Measurements from ENCODE around the gene KRTAP4-8.
"Not testable (repeated sequence)": the region's sequence is repeated elsewhere in the genome, so short reads cannot be mapped to it uniquely, and the experiment has no call there.

Gene KRTAP4-8

GRCh38 chr17:41104386-41105038 lies 6.6 kb upstream of the KRTAP4-8 start:
- not testable (repeated sequence) for H2AFZ ChIP-seq (ENCODE audit: low read depth, low read length); H3K79me2 ChIP-seq (ENCODE audit: insufficient read depth, low read length)

DNA sequence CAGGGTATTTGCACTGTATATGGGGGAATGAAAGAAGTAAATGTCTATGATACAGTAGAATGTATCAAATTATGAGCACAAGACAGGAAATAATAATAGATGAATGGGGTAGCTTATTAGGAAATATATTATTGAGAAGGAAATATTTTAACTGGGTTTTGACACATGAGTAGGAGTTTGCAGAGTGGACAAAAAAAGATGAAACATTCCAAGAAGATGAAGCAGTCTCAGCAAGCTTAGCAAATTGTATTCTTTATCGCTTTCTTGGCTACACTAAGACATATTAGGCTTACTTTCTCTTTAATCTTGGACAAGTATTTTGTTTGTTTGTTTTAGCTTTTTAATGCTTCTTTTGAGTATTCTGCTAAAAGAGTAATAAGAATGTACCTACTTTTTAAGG lies 6.0 kb upstream of the KRTAP4-8 start:
- H2AFZ ChIP-seq (ENCODE audit: low read depth, low read length), result no peak overlapping the region
- no peaks in the 10 kb centered on the region for H3K36me3 ChIP-seq (ENCODE audit: insufficient read depth, low read length)
- H3K27ac ChIP-seq (ENCODE audit: low read length), result no peak overlapping the region
- H3K4me1 ChIP-seq (ENCODE audit: insufficient read depth, low read length), result no peaks in the 10 kb centered on the region
- no peak overlapping the region for H3K4me2 ChIP-seq (ENCODE audit: insufficient read depth, low read length)
- H3K27me3 ChIP-seq (ENCODE audit: insufficient read depth, low read length, poor library complexity), result no peaks in the 10 kb centered on the region
- H4K20me1 ChIP-seq (ENCODE audit: insufficient read depth, low read length), result no peaks in the 10 kb centered on the region
- H3K9ac ChIP-seq (ENCODE audit: low read depth, low read length), result no peak overlapping the region
- no peaks in the 10 kb centered on the region for H3K9me3 ChIP-seq (ENCODE audit: insufficient read depth, low read length, severe bottlenecking)
- DNase-seq (no peak), ATAC-seq (ENCODE audit: insufficient read depth, low read depth) (no peak)
- no peak overlapping the region for H3K4me3 ChIP-seq (ENCODE audit: low read depth in 1 of 2, low read length in 2 of 2)
- TF ChIP-seq EZH2 (IDR thresholded peaks at IDR 0.05; ENCODE audit: borderline replicate concordance, low read depth, low read length, severe bottlenecking) (no peak), CTCF (IDR thresholded peaks at IDR 0.05; ENCODE audit: borderline replicate concordance, extremely low read depth, low read length, poor library complexity, severe bottlenecking) (no peak)
- no peaks in the 10 kb centered on the region for H3K79me2 ChIP-seq (ENCODE audit: insufficient read depth, low read length)

More at GRCh38 chr17:41104386-41105038, 6.6 kb upstream of the KRTAP4-8 start:
- not testable (repeated sequence) for H4K20me1 ChIP-seq (ENCODE audit: insufficient read depth, low read length); H3K4me3 ChIP-seq (ENCODE audit: low read depth in 1 of 2, low read length in 2 of 2); H3K4me1 ChIP-seq (ENCODE audit: insufficient read depth, low read length); H3K27ac ChIP-seq (ENCODE audit: low read length); H3K4me2 ChIP-seq (ENCODE audit: insufficient read depth, low read length); H3K9me3 ChIP-seq (ENCODE audit: insufficient read depth, low read length, severe bottlenecking); H3K9ac ChIP-seq (ENCODE audit: low read depth, low read length); H3K36me3 ChIP-seq (ENCODE audit: insufficient read depth, low read length); ATAC-seq (ENCODE audit: insufficient read depth, low read depth); DNase-seq; H3K27me3 ChIP-seq (ENCODE audit: insufficient read depth, low read length, poor library complexity)

GRCh38 chr17:41101586-41102259 lies 3.8 kb upstream of the KRTAP4-8 start, which contains the start of gene KRTAP4-16:
Gene KRTAP4-16 (minus strand): TSS chr17:41102209. CDS start chr17:41102209, 0 bp downstream.
- Histone ChIP-seq H3K79me2 (ENCODE audit: insufficient read depth, low read length) (no peaks in the 10 kb centered on the region), H3K4me2 (ENCODE audit: insufficient read depth, low read length) (no peak within 1 kb of the TSS), H3K4me1 (ENCODE audit: insufficient read depth, low read length) (no peaks in the 10 kb centered on the region), H3K4me3 (ENCODE audit: low read depth in 1 of 2, low read length in 2 of 2) (no peak within 1 kb of the TSS), H3K27ac (ENCODE audit: low read length) (no peak within 1 kb of the TSS), H3K9ac (ENCODE audit: low read depth, low read length) (no peak within 1 kb of the TSS), H3K27me3 (ENCODE audit: insufficient read depth, low read length, poor library complexity) (no peaks in the 10 kb centered on the region), H3K36me3 (ENCODE audit: insufficient read depth, low read length) (no peaks in the 10 kb centered on the region), H4K20me1 (ENCODE audit: insufficient read depth, low read length) (no peaks in the 10 kb centered on the region), H3K9me3 (ENCODE audit: insufficient read depth, low read length, severe bottlenecking) (no peaks in the 10 kb centered on the region), H2AFZ (ENCODE audit: low read depth, low read length) (no peak within 1 kb of the TSS)
- ATAC-seq (ENCODE audit: insufficient read depth, low read depth), result no peak
- no peak for DNase-seq
- TF ChIP-seq EZH2 (IDR thresholded peaks at IDR 0.05; ENCODE audit: borderline replicate concordance, low read depth, low read length, severe bottlenecking) (no peak), CTCF (IDR thresholded peaks at IDR 0.05; ENCODE audit: borderline replicate concordance, extremely low read depth, low read length, poor library complexity, severe bottlenecking) (no peak)

DNA sequence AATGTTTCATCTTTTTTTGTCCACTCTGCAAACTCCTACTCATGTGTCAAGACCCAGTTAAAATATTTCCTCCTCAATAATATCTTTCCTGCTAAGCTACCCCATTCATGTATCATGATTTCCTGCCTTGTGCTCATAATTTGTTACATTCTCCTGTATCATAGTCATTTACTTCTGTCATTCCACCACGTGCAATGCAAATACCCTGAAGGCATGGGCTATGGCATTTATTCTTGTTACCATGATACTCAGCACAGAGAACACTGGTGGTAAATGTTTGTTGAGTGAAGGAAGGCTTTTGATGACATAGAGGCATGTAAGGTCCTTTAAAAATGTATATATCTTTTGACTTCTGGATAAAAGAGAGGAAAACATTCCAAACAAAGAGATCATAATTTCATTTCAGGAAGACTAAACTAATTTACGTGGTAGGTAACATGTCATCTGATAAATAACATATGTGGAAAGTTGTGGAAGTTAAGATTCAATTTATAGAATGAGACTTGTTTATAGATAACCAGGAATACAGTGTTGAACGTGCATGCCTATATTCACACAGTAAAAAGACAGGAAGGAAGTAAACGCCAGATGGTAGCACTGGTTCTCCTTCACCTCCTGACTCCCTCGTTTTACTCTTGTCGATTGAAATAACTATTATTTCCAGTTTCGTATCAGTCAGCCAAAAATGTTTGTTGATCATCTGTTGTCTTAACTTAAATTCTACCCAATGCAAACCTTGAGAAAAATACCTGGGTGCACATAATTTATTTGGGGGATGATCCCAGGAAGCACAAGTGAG lies 1.9 kb upstream of the KRTAP4-8 start:
- not testable (repeated sequence) for H3K27ac ChIP-seq (ENCODE audit: low read length)

More for the DNA sequence above, 1.9 kb upstream of the KRTAP4-8 start:
- not testable (repeated sequence) for H3K36me3 ChIP-seq (ENCODE audit: insufficient read depth, low read length); H3K9ac ChIP-seq (ENCODE audit: low read depth, low read length); H3K79me2 ChIP-seq (ENCODE audit: insufficient read depth, low read length); ATAC-seq (ENCODE audit: insufficient read depth, low read depth); H3K27me3 ChIP-seq (ENCODE audit: insufficient read depth, low read length, poor library complexity); H3K9me3 ChIP-seq (ENCODE audit: insufficient read depth, low read length, severe bottlenecking); H3K4me3 ChIP-seq (ENCODE audit: low read depth in 1 of 2, low read length in 2 of 2); H4K20me1 ChIP-seq (ENCODE audit: insufficient read depth, low read length); DNase-seq; H2AFZ ChIP-seq (ENCODE audit: low read depth, low read length); H3K4me1 ChIP-seq (ENCODE audit: insufficient read depth, low read length); H3K4me2 ChIP-seq (ENCODE audit: insufficient read depth, low read length)
